Adipose tissue (tissue), 3 donors: ENCODE results near the gene VAV2. TPM values are rescaled to one million over a fixed set of nuclear protein-coding genes. Genes with fewer than 3 reads are reported as not detected.

Source experiments
- H3K27ac ChIP-seq: one replicate; pipeline ENCODE4 v1.5.1; 2013; ENCODE audit warnings: low read depth, low read length
- WGBS, 3 donors: extraction: QIAGEN DNeasy Blood & Tissue Kit; methylation state at CpG; one replicate each; pipeline ENCODE4 v1.1.7; 2013; 5-methylcytosine and 5-hydroxymethylcytosine counted together
- polyA plus RNA-seq, 3 donors: library from polyadenylated mRNA; stranded (reverse); fragments of 200-250 nt; gene quantifications; one replicate each; pipeline ENCODE4 v1.2.3, GENCODE V29; 2013
- donor health status: healthy with polysubstance abuse.
- donor health status: Bipolar disorder and iron deficiency.
- donor health status: healthy.

VAV2 gene
- polyA plus RNA-seq, 3 donors = 6.0 to 15.2 (median 6.9) TPM

GRCh38 chr9:133948561-133949485 is 43.3 kb downstream of the VAV2 start:
- H3K27ac ChIP-seq = no peak overlapping the region
- WGBS, 3 donors = 87 to 91% (median 90%) methylated on average over 31 of the region's 31 CpGs

GRCh38 chr9:133948131-133948530 is 44.0 kb downstream of the VAV2 start:
- 76 to 87% (median 77%) methylated on average over 16 of the region's 16 CpGs for WGBS, 3 donors
- H3K27ac ChIP-seq = no peak overlapping the region

- H3K27ac ChIP-seq = no peak overlapping the region
- 87 to 96% (median 94%) methylated on average over 18 of the region's 18 CpGs for WGBS, 3 donors
Measured at GRCh38 chr9:133946840-133947486, 45.2 kb downstream of the VAV2 start.

GRCh38 chr9:133945977-133946753 is 46.0 kb downstream of the VAV2 start:
- WGBS, 3 donors = 89 to 94% (median 94%) methylated on average over 14 of the region's 14 CpGs
- no peak overlapping the region for H3K27ac ChIP-seq

- 82 to 85% (median 83%) methylated on average over 13 of the region's 13 CpGs for WGBS, 3 donors
- no peak overlapping the region for H3K27ac ChIP-seq
Measured at GRCh38 chr9:133945314-133945975, 46.7 kb downstream of the VAV2 start.

- 66 to 79% (median 68%) methylated on average over 14 of the region's 14 CpGs for WGBS, 3 donors
- no peak overlapping the region for H3K27ac ChIP-seq
Measured at GRCh38 chr9:133944746-133945135, 47.4 kb downstream of the VAV2 start.

- 76 to 91% (median 89%) methylated on average over 30 of the region's 30 CpGs for WGBS, 3 donors
- no peak overlapping the region for H3K27ac ChIP-seq
Measured at GRCh38 chr9:133943781-133944745, 48.1 kb downstream of the VAV2 start.

GRCh38 chr9:133943036-133943780 is 48.9 kb downstream of the VAV2 start:
- 89 to 95% (median 93%) methylated on average over 17 of the region's 17 CpGs for WGBS, 3 donors

GRCh38 chr9:133942206-133942975 is 49.7 kb downstream of the VAV2 start:
- no peak overlapping the region for H3K27ac ChIP-seq
- 79 to 88% (median 87%) methylated on average over 27 of the region's 27 CpGs for WGBS, 3 donors

More at GRCh38 chr9:133943036-133943780, 48.9 kb downstream of the VAV2 start:
- H3K27ac ChIP-seq = no peak overlapping the region

GRCh38 chr9:133939845-133940244 is 52.3 kb downstream of the VAV2 start:
- H3K27ac ChIP-seq = no peak overlapping the region
- 87 to 93% (median 91%) methylated on average over 12 of the region's 12 CpGs for WGBS, 3 donors

GRCh38 chr9:133939171-133939785 is 52.8 kb downstream of the VAV2 start:
- WGBS, 3 donors = 81 to 88% (median 81%) methylated on average over 23 of the region's 23 CpGs
- H3K27ac ChIP-seq = no peak overlapping the region

- WGBS, 3 donors = 86 to 89% (median 88%) methylated on average over 11 to 14 of the region's 14 CpGs
- no peak overlapping the region for H3K27ac ChIP-seq
Measured at GRCh38 chr9:133938753-133939152, 53.4 kb downstream of the VAV2 start.

- H3K27ac ChIP-seq = no peak overlapping the region
- WGBS, 3 donors = 88 to 97% (median 95%) methylated on average over 10 of the region's 10 CpGs
Measured at GRCh38 chr9:133938086-133938485, 54.0 kb downstream of the VAV2 start.

GRCh38 chr9:133937120-133937519 is 55.0 kb downstream of the VAV2 start:
- 81 to 87% (median 84%) methylated on average over 4 of the region's 4 CpGs for WGBS, 3 donors
- H3K27ac ChIP-seq = no peak overlapping the region

- 34 to 57% (median 43%) methylated on average over 26 to 27 of the region's 27 CpGs for WGBS, 3 donors
- H3K27ac ChIP-seq = no peak overlapping the region
Measured at GRCh38 chr9:133935328-133936005, 56.7 kb downstream of the VAV2 start.
